Effector CD8-positive, alpha-beta T cell (primary cell): Measurements from ENCODE around the gene DLGAP1.

ENCODE experiments used
- DNase-seq: peaks from one replicate; lab custom pipeline; 2025; lab: John Stamatoyannopoulos, UW

Gene DLGAP1

DNA sequence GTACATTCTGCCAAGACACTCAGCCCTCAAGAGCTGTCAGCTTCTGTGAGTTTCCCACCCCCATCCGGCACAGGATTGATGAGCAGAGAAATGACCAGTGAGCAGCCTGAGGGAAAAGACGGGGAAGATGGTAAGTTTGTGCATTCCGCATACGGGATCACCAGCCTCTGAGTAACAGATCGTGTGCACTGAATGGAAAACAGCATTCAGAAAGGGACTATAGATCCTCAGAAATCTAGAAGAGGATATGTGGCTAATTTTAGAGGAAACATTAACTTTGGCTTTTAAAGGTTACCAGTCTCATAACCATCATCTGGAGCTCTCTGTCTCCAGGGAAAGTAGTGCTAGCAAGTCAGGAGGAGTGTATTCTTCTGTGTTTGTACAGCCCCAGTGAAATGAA lies 679.1 kb downstream of the DLGAP1 start:
- no peak for DNase-seq

- no peak for DNase-seq
Observed at GRCh38 chr18:3773303-3773702, 681.8 kb downstream of the DLGAP1 start.

DNA sequence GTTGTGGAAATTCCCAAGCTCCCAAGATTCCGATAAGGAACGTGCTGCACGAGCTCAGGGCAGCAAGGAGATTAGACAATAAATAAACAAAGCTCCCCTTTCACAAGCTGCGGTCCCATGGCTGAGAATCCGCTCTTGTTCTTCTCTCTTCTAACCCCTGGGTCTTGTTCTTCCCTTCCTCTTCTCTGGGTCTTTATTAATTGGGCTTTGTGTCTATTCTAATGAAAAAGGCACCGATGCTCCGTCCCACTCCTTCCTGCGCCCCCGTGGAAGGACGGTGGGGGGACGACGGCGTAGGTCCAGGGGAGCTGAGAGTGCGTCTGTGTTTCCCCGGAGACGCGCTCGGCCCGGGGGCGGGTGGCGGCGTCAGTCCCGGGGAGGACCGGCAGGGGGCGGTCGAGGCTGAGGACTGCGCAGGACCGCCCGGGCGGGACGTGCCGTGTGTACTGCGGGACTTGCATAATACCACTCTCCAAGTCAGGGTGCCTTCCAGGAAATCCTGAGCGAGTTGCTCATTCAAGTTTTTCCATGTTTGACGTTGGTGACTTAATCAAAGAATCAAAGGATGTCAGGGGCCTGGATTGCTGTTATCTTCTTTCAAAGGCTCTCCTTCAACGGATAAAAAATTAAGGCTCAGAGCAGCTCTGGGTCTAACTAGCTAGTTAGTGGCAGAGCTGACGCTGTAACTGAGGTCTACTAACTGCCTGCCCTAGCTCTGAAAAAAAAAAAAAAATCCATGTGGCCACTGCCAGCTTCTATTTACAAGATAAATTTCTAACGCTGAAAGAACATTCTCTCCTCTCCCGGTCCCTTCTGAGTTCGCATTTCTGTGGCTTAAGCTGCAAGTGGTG lies 683.8 kb downstream of the DLGAP1 start:
- DNase-seq: peak; percentile 41

DNA sequence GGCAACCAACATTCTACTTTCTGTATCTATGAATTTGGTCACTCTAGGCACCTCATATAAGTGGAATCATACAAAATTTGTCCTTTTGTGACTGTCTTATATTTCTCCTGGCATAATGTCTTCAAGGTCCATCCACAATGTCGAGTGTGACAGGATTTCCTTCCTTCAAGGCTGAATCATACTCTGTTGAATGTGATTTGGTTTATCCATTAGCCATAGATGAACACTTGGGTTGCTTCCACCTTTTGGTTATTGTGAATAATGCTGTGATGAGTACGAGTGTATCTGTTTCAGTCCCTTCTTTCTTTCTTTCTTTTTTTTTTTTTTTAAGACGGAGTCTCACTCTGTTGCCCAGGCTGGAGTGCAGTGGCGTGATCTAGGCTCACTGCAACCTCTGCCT lies 693.8 kb downstream of the DLGAP1 start:
- no peak for DNase-seq

- DNase-seq: no peak
Observed at GRCh38 chr18:3760741-3761140, 694.4 kb downstream of the DLGAP1 start.

DNA sequence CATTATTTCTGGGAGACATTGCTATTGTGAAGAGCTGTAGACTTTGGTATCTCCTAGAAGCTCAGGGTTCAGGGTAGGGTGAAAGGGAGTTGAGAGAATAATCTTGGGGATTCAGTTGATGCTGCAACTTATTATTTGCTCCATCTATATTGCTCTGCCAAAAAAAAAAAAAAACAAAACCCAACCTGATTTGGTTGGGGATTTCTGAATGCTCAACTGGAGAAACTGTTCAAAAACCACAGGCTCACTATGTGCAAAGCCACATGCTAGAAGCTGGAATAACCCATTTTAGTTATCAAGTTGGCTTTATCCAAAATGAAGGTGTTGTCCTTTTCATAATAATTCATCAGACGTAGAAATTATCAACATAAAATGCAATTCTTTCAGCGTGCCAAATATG lies 696.0 kb downstream of the DLGAP1 start:
- DNase-seq: no peak

GRCh38 chr18:3758531-3758930 lies 696.6 kb downstream of the DLGAP1 start:
- no peak for DNase-seq

- no peak for DNase-seq
Observed at GRCh38 chr18:3757361-3757760, 697.7 kb downstream of the DLGAP1 start.

GRCh38 chr18:3753106-3753505 lies 702.0 kb downstream of the DLGAP1 start:
- DNase-seq: no peak

GRCh38 chr18:3748086-3748485 lies 707.0 kb downstream of the DLGAP1 start:
- no peak for DNase-seq

DNA sequence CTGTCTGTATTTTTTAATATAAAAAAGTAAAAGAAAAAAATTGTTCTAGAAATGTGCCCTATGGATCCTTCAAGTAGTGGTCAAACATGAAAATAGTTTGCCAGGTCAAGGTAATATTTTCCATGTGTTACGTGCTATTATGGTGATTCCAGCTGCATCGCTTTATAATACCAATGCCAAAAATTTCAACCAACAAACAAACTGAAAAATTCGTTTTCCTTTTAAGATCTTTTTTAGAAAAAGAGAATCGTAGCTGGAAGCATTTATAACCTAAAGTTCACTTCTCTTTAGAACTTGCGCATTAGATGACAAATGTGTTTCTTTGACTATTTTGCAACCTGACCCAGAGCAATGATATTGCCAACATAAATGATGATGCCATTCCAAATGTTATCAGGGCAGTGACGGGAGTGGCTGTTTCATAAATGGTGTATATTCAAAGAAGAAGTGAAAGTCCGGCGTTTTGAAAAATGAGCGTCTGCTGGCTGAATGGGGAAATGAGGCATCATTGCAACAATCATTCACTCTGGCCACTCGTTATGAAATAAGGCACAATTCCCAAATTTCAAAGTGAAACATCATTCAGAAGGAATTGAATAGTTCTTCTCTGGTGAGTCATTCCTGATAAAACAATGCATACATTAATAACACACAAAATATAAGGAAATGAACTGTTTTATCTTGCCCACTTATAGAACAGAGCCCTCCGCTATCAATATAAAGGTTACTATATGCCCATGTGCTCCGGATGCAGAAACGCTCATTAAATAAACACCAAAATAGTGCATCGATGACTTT lies 707.7 kb downstream of the DLGAP1 start:
- no peak for DNase-seq

DNA sequence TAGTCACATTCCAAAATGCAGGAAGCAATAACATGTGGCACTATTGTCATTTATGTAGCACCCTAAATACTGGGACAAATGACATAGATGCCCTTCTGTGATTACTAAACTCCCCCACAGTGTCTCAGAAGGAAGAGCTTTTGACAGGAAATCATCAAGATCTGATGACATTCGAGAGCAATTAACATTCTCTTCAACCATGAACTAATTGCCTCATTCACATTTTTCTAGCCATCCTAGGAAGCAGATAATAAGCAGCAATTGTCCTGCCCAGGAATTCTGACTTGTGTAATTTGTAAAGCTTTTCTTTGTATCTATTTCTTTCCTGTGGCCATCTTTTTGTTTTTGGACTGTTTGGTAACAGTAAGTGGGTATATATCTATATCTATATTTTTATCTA lies 712.6 kb downstream of the DLGAP1 start:
- DNase-seq: no peak

- no peak for DNase-seq
Observed at GRCh38 chr18:3741333-3741732, 713.8 kb downstream of the DLGAP1 start.

GRCh38 chr18:3728704-3729437 lies 726.2 kb downstream of the DLGAP1 start:
- no peak for DNase-seq

- no peak for DNase-seq
Observed at GRCh38 chr18:3727274-3727673, 727.8 kb downstream of the DLGAP1 start.

DNA sequence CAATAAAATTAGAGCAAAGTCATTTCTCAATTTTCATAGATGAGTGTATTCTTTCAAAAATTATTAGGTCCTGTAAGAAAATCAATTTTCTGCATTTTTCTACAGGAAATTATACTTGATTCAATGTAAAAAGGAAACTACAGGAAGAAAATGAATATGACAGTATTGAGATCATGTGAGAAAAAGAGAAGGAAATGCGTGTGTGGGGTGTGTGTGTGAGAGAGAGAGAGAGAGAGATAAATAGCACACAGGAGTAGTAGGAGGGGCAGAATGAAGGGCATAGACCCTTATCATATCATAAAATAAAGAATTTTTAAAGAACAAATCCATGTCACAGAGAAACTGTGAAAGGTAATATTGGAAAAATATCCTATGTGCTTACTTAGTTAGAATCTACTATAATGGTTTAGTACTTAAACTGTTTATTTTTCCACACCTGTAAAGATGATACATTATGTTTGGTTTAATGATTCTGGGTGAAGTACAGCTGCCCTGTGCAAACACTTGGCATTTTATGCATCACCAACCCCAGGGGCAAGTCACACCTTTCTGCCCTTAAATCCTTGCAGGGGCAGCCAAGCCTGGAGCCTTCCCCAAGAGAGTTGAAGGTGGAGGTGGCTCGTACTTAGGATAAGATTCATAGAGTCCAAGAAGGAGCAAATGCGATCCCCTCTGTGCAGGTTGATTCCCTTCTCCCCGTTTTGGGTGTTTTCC lies 728.7 kb downstream of the DLGAP1 start:
- no peak for DNase-seq

DNA sequence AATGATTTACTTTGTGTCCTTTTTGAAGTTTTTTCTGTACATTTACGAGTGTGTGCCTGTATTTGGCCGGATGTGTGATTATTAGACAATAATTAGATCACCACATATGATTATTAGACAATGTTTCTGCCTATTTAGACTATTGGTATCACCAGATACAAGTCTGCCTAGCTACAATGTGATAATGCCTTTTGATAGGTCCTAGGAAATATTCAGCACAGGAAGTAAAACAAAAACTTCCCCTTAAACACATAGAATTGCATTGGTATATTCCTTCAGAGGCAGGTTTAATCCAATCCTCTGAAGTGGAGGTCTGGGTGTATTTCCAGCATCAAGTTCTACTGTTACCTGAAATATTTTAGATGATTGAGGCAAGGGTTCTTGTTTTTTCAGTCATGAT lies 730.0 kb downstream of the DLGAP1 start:
- no peak for DNase-seq

- DNase-seq: no peak
Observed at GRCh38 chr18:3723554-3723953, 731.6 kb downstream of the DLGAP1 start.

DNA sequence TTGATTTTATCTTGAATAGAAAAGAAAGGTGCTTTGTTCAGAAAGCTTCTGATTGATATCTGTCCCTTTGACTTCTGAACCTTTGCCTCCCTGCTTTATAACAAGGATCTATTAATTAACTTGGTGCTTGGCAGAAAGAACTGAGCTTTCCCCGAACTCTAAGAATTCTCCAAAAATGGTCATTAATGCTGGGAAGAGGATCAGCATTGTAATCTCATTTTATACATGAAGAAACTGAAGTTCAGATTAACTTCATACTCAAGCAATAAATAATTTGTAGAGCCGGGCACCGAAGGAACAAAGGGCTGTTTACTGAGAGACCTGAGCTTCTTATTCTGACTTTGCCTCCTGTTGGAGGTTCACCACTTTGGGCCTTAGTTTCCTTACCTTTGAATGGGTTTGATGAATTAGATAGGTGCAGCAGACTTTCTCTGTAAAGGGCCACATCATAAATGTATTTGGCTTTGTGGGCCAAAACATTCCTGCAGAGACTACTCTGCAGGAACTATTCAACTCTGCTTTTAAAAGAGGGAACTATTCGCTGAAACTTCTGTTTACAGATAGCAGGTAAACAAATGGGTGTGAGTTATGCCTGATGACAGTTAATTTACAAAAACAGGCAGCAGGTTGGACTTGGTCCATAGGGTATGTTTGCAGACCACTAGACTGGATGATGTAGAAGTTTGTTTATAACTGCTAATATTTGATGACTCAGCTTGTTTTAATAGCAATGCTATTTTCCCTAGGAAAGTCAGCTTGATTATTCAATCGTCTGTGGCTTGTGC lies 732.3 kb downstream of the DLGAP1 start:
- DNase-seq: no peak

GRCh38 chr18:3721771-3722648 lies 733.1 kb downstream of the DLGAP1 start:
- no peak for DNase-seq
